AG09319 (cell line): ENCODE results near the gene MFAP1.

Source experiments
- DNase-seq: peaks from one replicate; pipeline ENCODE4 v3.0.0-alpha.2; 2010; ENCODE audit warnings: low read depth; ENCODE audit errors: extremely low read depth
- TF ChIP-seq, protein P1 (sequence below): IDR thresholded peaks from 2 replicates; pipeline ENCODE4 v1.5.1; 2011; ENCODE audit warnings: low read depth, mild to moderate bottlenecking, inconsistent platforms, low read length, moderate library complexity

Gene MFAP1

GRCh38 chr15:43800286-43801141 lies 24.0 kb downstream of the MFAP1 start, which contains the start of gene HYPK:
Gene HYPK, plus strand, starts transcription at chr15:43800599. Its CDS starts 24 bp downstream, at chr15:43800623.
- TF ChIP-seq, protein P1, sequence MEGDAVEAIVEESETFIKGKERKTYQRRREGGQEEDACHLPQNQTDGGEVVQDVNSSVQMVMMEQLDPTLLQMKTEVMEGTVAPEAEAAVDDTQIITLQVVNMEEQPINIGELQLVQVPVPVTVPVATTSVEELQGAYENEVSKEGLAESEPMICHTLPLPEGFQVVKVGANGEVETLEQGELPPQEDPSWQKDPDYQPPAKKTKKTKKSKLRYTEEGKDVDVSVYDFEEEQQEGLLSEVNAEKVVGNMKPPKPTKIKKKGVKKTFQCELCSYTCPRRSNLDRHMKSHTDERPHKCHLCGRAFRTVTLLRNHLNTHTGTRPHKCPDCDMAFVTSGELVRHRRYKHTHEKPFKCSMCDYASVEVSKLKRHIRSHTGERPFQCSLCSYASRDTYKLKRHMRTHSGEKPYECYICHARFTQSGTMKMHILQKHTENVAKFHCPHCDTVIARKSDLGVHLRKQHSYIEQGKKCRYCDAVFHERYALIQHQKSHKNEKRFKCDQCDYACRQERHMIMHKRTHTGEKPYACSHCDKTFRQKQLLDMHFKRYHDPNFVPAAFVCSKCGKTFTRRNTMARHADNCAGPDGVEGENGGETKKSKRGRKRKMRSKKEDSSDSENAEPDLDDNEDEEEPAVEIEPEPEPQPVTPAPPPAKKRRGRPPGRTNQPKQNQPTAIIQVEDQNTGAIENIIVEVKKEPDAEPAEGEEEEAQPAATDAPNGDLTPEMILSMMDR: no peak
- DNase-seq: peak; percentile 72

DNA sequence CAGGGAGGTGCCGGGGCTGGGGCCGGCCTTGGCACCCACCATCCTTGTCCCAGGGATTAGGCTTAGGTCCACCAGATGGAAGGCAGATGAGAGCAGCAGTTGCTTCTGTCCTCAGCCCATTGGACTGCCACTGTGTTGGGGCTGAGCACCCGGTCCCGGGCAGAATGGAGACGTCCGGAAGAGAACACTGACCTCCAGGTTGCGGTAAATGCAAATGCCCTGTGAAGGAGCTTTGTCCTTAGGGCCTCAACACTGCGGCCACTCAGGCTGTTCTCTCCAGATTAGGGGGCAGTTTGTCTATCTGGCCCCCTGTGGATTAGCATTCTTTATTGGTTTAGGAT lies 24.6 kb downstream of the MFAP1 start, which contains the start of gene SERINC4:
TSS of gene SERINC4 (minus strand) at position 276 of the 341 bp plus-strand sequence. CDS start at position 42, 234 bp downstream.
- no peak for DNase-seq
- TF ChIP-seq, protein P1: no peak

DNA sequence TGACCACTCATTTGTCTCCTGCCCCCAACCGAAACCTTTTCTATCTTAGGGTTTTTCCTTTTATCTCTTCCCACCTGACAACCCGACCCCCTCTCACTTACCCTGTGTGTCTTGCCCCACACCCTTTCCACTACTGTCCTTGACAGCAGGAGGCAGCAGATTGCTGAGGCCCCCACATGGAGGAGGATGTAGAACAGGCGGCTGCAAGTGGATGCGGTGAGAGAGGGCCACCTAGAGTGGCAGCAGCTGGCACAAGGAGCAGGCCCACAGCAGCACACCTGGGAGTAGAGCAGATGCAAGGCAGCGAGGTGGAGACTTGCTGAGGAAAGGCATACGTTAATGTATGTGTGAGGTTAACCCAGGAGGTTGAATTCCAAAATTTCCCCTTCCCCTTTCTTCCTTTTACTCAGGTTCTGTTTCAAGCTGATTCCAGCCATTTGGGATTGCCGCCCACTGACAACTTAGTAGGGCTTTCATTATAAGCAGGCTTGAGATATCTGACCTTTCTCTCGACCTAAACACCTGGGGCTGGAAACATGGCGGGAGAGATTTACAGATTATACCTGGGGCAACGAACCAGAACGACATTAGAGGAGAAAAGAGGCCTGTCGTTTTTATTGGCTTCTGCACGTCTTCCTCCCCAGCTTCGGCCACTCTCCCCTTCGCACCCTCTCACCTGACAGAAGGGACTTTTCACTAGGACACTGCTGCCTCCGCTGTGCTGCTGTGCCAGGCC lies 25.1 kb downstream of the MFAP1 start:
- DNase-seq: no peak
- TF ChIP-seq, protein P1: no peak

- TF ChIP-seq, protein P1: no peak
- DNase-seq: no peak
Measured at GRCh38 chr15:43796566-43796965, 27.9 kb downstream of the MFAP1 start.

DNA sequence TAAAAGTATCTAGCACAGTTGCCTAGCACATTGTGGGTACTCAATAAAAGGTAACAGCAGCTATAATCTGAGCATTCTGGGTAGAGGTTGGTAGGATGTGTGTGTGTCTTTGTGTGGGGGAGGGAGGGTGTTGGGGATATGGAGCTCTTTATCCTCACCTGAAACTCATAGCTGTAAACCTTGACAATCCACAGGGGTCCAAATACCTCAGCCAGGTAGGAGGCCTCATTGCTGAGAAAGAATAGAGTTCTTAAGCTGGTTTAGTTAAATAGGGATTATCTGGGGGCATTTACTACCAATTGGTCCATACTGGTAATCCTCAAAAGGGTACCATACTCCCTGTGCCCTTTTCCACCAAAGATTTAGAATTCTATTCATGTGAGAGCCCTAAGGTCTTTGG lies 28.5 kb downstream of the MFAP1 start:
- TF ChIP-seq, protein P1: no peak
- DNase-seq: no peak

DNA sequence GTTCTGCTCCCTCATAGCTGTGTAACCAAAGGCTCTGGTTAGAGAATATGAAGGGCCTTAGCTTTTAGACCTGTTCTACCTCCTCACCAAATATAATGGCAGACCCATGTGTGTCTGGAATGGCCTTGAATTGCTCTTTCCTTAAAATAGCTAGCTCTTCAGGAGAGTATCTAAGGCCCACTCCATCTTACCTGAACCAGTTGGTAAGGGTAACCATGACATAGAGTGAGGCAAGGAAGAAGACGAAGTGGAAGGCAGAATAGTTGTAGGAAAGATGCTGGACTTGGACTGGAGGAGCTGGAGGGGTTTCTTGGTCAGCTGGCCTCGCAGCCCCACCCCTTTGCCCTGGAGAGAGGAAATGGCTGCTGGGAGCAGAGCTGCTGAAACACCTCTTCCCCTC lies 29.3 kb downstream of the MFAP1 start:
- DNase-seq: no peak
- TF ChIP-seq, protein P1: no peak
